Diencephalon (tissue), 1 donor: Measurements from ENCODE around the gene BHLHE41. TPM values are rescaled to one million over a fixed set of nuclear protein-coding genes. Genes with fewer than 3 reads are reported as not detected.

ENCODE experiments used
- total RNA-seq: library from RNA; depleted of rRNA; stranded (reverse); fragments of >200 nt; gene quantifications from one replicate; pipeline ENCODE4 v1.2.3, GENCODE V29; 2014

Gene BHLHE41
- 5.5 TPM for total RNA-seq

GRCh38 chr12:26124446-26125399 is at the start of gene BHLHE41:
BHLHE41 (minus strand) TSS chr12:26125037; CDS start chr12:26124779, 258 bp downstream.

Other genes starting within 250 kb of the BHLHE41 start
- gene RASSF8, start 166.4 kb downstream of the BHLHE41 start, total RNA-seq: 49.6 TPM
- gene SSPN, start 70.5 kb upstream of the BHLHE41 start, total RNA-seq: 16.6 TPM